GM10248 (cell line): Measurements from ENCODE around the gene SSNA1.

Experiments
- CTCF ChIA-PET: fragments of 300-600 bp; sonication (Branson Sonifier 250); formaldehyde crosslinking; extraction: SDS; loops from one replicate; lab custom pipeline; 2021; ENCODE audit warnings: antibody characterized with exemption; lab: Yijun Ruan, JAX
- POLR2A ChIA-PET: fragments of 350-650 bp; sonication (Branson Sonifier 250); formaldehyde crosslinking; extraction: SDS; loops from one replicate; lab custom pipeline; 2020; ENCODE audit warnings: antibody characterized with exemption; lab: Yijun Ruan, JAX
- DNase-seq: peaks from one replicate; pipeline ENCODE4 v3.0.0; 2012; ENCODE audit errors: extremely low spot score
- CTCF ChIP-seq: IDR thresholded peaks from 2 replicates; pipeline ENCODE4 v1.5.1; 2012; ENCODE audit warnings: mild to moderate bottlenecking, low read depth; ENCODE audit errors: extremely low read depth, missing control alignments, control extremely low read depth

Gene SSNA1

GRCh38 chr9:137226338-137227053, 38.0 kb downstream of the SSNA1 start:
- no peak for DNase-seq
- ChIA-PET POLR2A (interaction anchor here (0.6 kb wide), 1 partner anchor 75 kb away, joined by 3 read pairs; no protein-coding TSS in a partner anchor), CTCF (interaction anchor here (1.0 to 6.9 kb wide), 24 partner anchors 8 to 191 kb away, joined by 3 to 92 read pairs (median 7); partner anchors contain the start of genes ANAPC2, DPP7, SSNA1 and TPRN)
- TF ChIP-seq CTCF = no peak

GRCh38 chr9:137227054-137227852, 38.8 kb downstream of the SSNA1 start, which contains the start of gene RNF224:
RNF224 (plus strand) TSS chr9:137227502; CDS start chr9:137228336, 834 bp downstream.
- peak; percentile 83 for DNase-seq
- TF ChIP-seq CTCF = peak; percentile 99
- CTCF ChIA-PET = interaction anchor here (0.7 to 6.9 kb wide), 35 partner anchors 9 to 436 kb away, joined by 3 to 92 read pairs (median 5); partner anchors contain the start of genes DPP7, MAN1B1, SAPCD2 and SSNA1
- POLR2A ChIA-PET = interaction anchor here (0.5 to 1.2 kb wide), 4 partner anchors 13 to 100 kb away, joined by 3 to 7 read pairs (median 3); partner anchors contain the start of gene TUBB4B

- TF ChIP-seq CTCF = no peak
Observed at GRCh38 chr9:137227853-137228505, 39.5 kb downstream of the SSNA1 start.

GRCh38 chr9:137228506-137228967, 40.1 kb downstream of the SSNA1 start:
- no peak for DNase-seq
- no peak for TF ChIP-seq CTCF
- POLR2A ChIA-PET = no interaction called here
- CTCF ChIA-PET = interaction anchor here (1.4 to 6.9 kb wide), 14 partner anchors 9 to 193 kb away, joined by 3 to 92 read pairs (median 8); partner anchors contain the start of genes MAN1B1, SSNA1 and TUBB4B

More at GRCh38 chr9:137227853-137228505, 39.5 kb downstream of the SSNA1 start:
- ChIA-PET POLR2A (interaction anchor here (0.5 to 1.2 kb wide), 2 partner anchors 13 to 100 kb away, joined by 3 to 7 read pairs; partner anchors contain the start of gene TUBB4B), CTCF (interaction anchor here (0.7 to 6.9 kb wide), 26 partner anchors 9 to 437 kb away, joined by 3 to 92 read pairs (median 6); partner anchors contain the start of genes MAN1B1, SAPCD2, SSNA1 and TMEM141)
- no peak for DNase-seq

GRCh38 chr9:137228968-137229896, 40.8 kb downstream of the SSNA1 start:
- no peak for TF ChIP-seq CTCF
- POLR2A ChIA-PET = interaction anchor here (0.7 to 1.3 kb wide), 2 partner anchors 11 to 14 kb away, joined by 3 to 9 read pairs; partner anchors contain the start of gene TUBB4B
- no peak for DNase-seq
- CTCF ChIA-PET = interaction anchor here (0.9 to 3.6 kb wide), 5 partner anchors 12 to 194 kb away, joined by 3 to 18 read pairs (median 5); partner anchors contain the start of genes SSNA1 and TUBB4B
